HG03045 (cell line): Measurements from ENCODE around the gene KCNMA1.

Experiments used
- ATAC-seq: cut with Tn5 transposase; IDR thresholded peaks from one replicate; pipeline ENCODE4 v1.9.1; 2021; ENCODE audit warnings: mild to moderate bottlenecking, moderate library complexity; ENCODE audit not compliant: unreplicated experiment

The KCNMA1 gene

DNA sequence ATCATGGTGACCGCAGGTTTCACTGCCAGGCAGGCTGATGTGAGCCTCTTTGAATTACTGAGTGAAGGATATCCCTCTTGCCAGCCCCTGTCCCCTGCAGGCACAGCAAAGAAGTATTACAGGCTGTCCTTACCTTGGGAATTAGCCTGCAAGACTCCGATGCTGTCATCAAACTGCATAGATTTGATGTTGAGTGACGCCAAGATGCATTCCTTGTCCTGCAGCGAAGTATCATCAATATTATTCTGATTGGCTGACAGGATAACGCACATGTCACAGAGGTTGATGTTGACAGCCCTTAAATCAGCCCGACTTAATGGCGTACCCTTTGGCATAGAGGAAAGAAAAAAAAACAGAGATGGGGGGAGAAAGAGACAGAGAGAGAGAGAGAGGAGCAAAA, 693.0 kb downstream of the KCNMA1 start:
- no peak for ATAC-seq

DNA sequence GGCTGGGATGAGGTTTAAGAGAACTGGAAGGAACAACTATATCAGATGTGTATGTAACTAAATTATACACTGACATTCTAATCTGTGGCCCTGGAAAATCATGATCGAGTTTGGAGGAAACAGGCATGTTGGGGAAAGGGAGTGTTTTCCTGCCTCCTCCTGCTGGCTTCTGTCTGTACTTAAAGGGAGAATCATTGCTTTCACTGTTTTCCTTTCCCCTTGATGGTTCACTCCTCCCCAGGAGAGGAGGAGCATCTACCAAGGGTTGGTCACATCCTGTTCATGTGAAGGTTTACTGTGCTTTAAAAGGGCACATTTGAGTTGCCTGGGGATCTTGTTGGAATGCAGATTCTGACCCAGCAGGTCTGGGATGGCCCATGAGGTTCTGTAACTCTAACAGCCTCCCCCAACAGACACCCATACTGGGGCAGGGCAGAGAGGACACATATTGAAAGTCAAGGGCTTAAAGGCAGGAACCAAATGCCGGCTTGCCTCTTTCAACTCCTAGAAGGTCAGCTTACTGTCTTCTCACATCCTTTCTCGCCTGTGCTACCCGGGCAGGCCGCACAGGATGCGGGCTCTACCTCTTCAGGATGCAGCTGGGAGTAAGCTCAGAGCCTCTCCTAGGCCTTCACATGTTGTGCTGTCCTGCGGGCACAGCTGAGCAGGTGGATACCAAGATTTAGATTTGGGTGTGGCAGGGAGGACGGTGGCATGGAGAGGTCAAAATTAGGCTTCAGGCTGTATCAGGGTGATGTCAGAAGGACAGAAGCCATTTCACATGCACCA, 694.8 kb downstream of the KCNMA1 start:
- ATAC-seq, result no peak

DNA sequence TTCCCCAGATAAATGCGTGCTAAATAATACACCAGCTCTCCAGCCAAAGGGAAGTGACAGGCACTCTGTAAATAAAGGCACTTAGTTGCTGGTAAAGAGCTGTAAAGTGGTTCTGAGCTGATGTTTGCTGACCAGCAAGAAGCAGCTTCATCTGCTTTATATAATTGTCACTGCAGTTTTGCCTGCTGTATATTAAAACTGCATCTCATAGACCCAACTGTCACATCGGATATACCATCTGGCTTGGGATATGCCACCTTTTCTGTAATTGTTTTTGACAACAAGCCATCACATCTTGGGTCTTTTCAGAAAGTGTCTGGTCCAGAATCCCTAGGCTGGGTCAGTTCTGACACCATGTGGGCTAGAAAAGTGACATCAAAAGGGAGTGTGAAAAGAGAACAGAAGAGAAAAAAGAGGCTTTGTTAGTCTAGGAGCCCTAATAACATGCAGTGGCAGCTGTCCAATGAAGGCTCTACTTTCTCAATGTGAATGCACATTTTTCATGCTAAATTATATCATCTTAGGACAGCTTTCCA, 697.6 kb downstream of the KCNMA1 start:
- ATAC-seq, result no peak

DNA sequence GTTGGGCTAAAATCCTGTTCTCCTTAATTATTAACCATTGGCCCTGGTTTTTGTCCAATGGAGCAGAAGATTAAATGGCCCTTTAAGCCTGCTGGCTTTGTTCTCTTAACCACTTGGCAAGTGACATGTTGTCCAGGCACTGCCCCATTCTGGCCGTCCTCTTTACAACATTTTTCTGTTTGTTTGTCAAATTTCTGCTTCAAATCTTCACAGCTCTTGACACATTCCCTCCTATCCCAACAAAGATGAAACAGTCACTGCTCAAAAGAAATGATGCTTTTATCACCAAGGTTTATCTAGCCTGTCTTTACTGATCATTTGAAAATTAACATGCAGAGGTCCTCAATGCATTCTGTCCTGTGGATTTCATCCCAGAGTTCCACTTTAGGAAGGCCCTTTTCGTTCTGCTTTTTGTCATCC, 700.4 kb downstream of the KCNMA1 start:
- no peak for ATAC-seq

DNA sequence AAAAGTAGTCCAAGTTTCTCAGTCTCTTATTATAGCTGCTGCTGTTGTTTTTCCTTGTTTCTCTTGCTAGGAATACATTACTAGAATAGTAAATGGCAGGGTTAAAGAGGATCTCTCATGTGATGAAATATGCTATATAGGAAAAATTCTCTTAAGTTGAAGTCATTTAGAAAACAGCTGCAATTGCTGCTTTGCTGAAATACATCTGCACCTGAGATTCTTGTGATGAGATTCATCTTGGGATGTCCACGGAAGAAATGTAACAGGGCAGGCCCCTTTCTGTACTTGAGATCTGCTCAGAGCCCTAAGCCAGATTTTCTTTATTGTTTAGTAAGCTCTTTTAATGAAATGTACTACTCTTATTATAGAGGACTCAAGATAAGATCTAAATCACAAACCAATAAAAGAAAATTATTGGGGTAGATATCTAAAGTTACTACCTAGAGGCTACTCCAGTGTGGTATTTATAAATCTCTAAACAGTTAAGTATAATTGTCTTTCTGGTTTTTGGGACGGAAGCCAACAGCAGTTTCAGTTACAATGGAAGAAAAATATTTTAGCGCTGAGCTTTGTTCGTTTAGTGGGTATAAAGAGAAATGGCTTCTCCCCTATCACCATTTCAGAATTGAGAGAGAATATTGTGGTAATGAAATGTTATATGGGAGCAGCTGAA, 701.5 kb downstream of the KCNMA1 start:
- no peak for ATAC-seq

DNA sequence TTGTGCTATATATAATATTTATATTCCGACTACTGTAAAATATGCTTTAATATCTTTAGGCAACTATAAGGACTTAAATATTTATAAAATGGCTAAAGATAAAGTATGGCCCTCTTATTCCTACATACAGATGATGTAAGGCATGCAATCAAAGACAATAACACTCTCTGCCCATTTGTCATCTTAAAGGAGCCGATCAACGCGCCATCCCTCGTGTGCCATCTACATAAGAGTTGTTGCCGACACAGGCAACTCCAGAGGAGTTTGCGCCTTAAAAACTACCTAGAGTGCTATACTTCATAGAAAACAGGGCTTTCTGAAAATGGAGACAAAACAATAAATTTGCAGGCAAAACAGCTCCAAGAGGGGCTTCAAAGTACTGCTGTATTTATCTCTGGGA, 709.0 kb downstream of the KCNMA1 start:
- no peak for ATAC-seq

DNA sequence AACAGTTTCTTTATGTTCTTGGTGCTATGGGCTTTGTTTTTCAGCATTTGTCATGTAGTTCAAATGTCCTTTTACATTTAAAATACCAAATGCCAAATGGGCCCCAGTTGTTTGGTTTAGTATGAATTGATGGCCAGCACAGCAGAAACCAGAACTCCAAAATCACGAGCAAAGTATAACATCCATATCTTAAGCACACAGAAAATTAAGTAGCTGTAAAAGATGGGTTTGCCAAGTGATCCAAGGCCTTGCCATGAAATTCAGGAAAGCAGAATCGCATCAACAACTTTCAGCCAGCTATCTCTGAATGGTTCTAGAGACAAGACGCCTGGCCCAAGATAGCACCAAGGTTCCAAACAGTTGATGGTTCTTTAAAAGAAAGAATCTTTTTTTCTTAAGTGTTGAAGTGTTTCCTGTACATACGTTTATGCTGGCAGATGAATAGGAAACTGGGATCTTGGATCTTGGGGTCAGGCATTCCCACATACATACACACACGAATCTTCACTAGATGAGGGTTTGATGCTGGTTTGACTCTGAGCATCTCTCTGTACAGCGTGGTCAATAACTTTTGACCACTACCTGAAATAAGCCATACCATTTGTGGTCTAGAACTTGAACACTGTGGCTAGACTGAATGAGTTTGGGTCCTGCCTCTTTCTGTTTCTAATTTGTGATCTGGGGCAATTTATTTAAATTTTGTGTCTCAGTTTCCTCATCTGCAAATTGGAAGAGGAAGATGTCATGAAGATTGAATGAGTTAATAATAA, 711.8 kb downstream of the KCNMA1 start:
- ATAC-seq, result no peak

DNA sequence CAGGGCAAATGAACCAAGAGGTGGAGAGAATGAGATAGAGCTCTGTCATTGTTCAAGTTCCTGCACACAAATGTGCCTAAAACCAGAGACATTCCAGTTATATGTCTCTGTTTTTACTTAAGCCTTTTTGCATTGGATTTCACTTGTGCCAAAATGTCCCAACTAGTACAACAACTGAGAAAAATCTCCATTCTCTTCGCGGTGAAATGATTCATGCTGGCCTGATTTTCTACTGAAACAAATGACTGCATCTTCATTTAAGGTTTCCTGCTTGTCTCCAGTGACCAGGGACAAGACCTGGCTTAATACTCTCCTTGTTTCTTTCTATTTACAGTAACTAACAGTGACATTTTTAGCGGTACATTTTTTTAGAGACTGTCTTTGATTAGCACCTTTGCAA, 714.9 kb downstream of the KCNMA1 start:
- ATAC-seq, result no peak

DNA sequence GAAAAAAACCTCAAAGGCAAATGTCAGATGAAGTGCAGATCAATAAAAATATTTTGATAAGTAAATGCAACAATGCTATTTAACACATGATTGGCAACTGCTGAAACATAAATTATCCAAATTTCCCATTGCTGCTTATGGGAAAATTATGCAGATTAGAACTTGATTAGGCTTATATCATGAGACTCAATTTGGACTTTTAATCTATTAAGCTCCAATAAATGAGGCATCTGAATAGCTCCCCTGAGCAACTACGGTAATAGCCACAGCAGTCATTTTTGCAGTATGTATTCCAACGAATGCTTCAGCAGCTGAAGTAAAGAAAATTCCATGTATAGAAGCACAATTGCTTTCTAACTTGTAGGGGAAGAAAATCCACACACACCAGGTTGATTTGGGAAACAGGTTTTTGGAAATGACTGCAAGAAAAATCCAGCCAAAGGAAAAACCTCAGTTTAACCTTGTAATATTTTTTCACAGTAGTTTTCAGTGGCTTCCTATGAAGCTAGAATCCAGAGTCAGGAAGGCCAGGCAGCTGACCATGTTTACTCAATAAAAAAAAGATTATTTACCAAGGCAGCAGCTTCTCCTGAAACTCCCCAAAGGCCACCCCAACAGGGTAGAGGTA, 716.1 kb downstream of the KCNMA1 start:
- ATAC-seq, result no peak

DNA sequence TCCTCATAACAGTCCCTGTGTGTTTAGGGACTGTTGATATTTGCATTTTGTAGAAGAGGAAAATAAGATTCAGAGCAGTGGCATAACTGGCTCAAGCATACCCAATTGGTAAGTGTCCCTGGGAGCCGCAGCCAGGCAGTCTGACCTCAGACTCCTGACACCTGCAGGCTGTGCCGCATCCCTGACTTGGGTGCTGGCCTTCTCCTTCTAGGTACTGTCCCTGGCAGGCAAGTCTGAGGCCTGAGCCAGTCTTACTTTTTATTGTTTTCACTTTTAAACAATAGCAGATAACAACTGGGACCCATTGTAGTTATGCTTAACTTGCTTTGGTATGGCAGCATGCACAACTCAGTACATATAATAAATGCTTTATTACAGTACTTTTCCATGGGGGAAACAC, 717.0 kb downstream of the KCNMA1 start:
- no peak for ATAC-seq

DNA sequence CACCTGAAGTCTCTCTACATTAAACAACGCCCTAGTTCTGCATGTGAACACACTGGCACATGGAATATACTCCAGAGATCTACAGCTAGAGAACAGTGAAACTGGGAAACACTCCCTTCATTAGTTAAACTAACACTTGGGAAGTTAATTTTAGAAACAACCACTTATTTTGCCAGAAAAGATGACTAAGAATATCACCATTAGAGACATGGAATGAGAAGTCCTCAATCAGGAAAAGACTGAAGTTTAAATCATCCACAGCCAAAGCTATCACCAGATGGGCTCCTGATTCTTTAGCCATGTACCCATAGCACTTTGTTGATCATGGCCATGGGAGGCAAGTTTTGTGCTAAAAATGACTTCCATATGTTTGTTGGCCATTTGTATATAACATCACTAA, 719.5 kb downstream of the KCNMA1 start:
- no peak for ATAC-seq

DNA sequence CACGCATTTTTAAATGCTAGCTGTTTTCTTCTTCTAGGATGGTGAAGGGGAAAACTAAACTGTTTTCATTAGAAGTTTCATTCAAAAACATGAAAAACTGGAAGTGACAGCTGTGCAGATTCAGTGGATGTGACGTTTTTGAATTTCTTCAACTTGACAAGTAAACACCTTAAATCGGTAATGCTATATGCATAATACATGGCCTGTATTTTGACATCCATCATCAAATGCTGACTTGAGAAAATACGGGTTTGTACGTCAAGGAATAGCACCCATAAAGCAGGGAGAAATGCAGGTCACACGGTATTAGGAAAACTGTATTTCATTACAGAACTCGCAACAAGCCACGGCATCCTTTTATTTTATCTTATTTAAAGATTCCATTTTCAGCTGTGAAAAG, 720.5 kb downstream of the KCNMA1 start:
- no peak for ATAC-seq

DNA sequence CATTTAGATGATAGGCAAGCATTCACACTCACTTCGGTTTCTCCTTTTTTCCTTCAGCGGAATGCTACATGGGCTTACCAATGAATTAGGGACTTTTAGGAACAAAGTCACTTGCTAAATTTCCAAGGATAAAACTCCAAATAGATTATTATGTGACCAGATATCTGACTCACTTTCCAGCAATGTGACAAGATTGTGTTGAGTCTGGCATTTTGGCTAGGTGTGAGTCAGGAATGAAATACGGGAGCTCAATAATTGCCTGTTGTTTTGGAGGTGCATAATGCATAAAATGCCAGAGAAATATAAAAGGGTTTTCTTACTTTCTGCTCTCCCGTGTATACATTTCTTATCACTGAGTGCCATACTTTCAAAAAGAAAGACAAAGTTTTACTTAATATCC, 721.1 kb downstream of the KCNMA1 start:
- ATAC-seq, result no peak

DNA sequence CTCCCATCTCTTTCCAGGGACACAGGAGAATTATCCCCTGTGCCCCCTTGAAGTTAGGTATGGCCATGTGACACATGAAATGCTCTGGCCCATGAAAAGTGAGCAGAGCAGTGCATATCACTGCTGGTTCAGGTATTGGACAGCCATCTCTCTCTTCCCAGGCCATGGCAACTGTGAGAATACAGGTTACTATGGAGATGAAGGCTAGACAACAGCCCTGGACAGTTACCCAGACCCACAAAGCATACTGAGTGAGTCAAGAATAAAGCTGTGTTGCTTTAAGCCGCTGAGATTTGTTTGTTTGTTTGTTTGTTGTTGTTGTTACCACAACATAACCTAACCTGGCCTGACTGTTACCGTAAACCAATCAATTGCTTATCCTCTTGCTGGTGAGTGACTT, 722.3 kb downstream of the KCNMA1 start:
- ATAC-seq, result no peak

DNA sequence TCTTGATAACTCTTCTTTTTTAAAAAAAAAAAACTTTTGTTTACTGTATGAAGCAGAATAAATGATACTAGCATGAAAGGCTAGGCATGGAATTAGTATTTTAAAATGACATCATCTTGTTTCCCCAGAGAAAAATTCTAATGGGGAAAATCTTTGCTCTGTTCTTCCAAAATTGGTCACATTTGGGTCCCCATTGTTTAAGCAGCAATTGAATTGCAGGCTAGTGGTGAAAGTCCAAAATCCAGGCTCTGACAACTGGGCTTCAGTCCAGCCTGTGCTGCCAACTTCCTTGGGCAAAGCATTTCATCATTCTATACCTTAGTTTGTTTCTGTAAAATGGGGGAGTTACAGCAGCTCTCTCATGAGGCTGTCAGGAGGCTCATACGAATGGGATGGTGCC, 726.4 kb downstream of the KCNMA1 start:
- ATAC-seq, result no peak

DNA sequence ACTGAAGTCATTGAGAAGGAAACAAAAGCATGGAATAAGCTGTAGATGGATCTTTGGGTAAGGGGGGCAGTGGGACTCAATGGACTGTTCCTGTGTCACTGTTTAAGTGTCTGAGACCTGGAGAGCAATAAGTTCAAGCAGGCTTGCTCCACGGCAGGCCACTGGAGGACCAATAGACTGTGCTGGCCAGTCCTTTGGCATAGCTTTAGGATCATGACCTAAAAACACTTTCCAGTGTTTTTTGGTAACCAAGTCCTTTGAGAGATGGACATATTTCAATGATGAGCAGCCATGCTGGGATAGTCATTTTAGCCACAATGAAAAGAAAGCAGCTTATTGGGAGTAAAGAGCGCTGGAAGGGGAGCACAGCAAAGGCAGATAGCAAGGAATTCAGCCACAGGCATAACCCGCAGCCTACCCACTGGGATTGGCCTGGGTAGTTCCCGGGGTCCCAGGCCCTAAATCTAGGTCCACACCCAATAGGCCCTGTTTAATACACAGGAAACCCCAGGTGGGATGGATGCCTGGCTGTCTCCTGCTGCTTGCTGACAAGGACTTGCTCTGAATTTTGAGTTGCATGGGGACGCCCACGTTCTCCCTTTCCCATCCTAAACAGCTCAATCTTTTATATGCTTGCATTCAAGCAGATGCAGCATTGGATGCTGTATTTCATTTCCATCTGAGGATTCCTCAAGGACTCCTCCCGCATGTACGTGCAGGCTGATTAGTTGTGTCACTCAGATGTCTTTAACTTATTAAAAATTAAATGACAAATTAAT, 727.2 kb downstream of the KCNMA1 start:
- ATAC-seq, result no peak

DNA sequence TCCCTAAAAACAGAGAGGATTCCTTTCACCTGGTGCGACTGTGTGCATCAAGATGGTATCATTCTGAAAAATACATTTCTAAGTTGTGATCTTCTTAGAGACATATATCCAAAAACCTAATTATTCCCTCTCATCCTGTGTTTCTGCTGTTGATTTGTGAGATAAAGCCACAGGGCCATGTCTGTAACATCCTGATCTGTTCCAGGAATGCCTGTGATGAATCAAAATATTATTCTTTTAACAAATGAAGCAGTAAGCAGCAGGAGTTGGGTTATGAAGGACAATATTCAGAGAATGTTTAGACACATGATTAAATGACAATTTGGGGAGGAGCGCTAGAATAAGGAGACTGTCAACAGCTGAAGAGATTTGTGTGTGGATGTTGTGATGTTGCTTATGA, 731.4 kb downstream of the KCNMA1 start:
- ATAC-seq, result no peak

DNA sequence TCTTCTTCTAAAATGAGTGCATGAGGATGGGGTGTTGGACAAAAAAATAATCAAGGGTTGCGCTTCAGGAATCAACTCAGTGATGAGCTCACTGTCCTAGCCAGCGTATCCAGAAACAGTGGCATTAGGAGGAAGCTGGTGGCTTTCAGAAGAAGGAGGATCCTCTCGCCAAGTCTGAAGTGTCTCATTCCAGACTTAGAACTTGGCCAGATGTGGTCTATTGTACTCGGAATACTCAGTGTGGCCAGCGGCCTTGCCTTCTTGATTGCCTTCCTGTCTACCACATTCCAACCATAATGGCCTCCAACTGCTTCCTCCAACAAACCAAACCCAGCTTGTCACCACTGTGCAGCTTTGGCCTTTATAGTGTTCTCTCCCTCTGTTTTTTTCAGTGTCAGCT, 732.4 kb downstream of the KCNMA1 start:
- ATAC-seq, result no peak

DNA sequence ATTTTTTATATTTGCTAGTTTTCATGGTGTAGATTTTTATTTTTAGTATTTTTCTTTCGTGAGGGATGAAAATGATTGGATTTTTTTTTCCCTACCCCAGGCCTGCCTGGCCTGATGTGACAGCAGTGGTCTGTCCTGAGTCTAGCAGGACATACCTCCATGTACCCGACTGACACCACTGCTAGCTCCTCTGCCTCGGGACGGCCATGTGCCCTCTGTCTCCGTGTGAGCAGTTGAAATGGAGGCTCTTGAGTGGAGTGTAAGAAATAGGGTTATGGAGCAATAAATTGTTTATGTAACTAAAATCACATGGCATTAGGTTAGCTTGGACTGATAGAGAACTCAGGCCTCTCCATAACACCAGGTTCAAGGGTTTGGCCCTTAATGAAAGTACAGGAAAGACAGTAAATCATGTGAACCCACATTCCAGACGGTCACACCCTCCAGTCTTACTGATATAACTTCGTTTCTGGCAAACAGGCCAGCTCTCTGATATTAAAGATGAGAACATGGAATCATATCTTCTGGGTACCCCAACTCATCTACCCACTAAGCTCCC, 734.1 kb downstream of the KCNMA1 start:
- no peak for ATAC-seq

DNA sequence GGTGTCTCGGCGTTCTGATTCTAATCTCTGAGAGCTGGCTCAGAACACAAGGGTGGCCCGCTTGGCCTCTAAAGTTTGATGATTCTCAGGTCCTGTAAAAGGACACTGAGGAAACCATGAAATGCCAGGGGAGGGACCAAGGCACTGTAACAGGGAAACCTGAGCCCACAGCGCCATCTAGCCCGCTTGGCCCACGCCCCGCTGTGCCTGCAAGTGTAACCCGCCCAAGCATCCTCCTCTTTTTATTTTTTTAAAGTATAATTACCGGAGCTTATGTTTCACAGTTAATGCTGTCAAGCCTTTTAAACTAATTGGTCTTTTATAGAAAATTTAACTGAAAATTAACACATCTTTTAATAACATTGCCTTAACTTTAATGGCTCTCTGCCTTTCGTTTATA, 734.7 kb downstream of the KCNMA1 start:
- ATAC-seq, result no peak
